Measurements from ENCODE around the gene STK16.

- TF ChIP-seq, protein P1, sequence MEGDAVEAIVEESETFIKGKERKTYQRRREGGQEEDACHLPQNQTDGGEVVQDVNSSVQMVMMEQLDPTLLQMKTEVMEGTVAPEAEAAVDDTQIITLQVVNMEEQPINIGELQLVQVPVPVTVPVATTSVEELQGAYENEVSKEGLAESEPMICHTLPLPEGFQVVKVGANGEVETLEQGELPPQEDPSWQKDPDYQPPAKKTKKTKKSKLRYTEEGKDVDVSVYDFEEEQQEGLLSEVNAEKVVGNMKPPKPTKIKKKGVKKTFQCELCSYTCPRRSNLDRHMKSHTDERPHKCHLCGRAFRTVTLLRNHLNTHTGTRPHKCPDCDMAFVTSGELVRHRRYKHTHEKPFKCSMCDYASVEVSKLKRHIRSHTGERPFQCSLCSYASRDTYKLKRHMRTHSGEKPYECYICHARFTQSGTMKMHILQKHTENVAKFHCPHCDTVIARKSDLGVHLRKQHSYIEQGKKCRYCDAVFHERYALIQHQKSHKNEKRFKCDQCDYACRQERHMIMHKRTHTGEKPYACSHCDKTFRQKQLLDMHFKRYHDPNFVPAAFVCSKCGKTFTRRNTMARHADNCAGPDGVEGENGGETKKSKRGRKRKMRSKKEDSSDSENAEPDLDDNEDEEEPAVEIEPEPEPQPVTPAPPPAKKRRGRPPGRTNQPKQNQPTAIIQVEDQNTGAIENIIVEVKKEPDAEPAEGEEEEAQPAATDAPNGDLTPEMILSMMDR (conservative IDR thresholded peaks at IDR 0.05; ENCODE audit: low read depth, low read length), result no peak
- TF ChIP-seq POLR2A (IDR thresholded peaks at IDR 0.05; ENCODE audit: low read depth, low read length), result no peak; the same call in 1 of the 2 replicates
- TF ChIP-seq CEBPB (IDR thresholded peaks at IDR 0.05; ENCODE audit: low read depth, low read length), result no peak
- peak; percentile 16 for TF ChIP-seq RCOR1 (IDR thresholded peaks at IDR 0.05; ENCODE audit: insufficient replicate concordance, low read length)
- TF ChIP-seq USF2 (IDR thresholded peaks at IDR 0.05; ENCODE audit: low read depth, low read length), result peak; percentile 15
- TF ChIP-seq MAZ (IDR thresholded peaks at IDR 0.05; ENCODE audit: borderline replicate concordance, low read depth, low read length), result 0 out of 2 replicates have a peak, but pooled peaks have one; percentile 13
Observed at GRCh38 chr2:219252900-219253752, 7.8 kb downstream of the STK16 start, which contains the start of gene TUBA4B.

All from IMR-90 (cell line).